HG02981 (cell line): Measurements from ENCODE around the gene LPCAT4.
"Not testable (repeated sequence)": the region's sequence is repeated elsewhere in the genome, so short reads cannot be mapped to it uniquely, and the experiment has no call there.

Source experiments
- ATAC-seq: cut with Tn5 transposase; IDR thresholded peaks from one replicate; pipeline ENCODE4 v1.9.1; 2021; ENCODE audit warnings: mild to moderate bottlenecking, moderate library complexity; ENCODE audit not compliant: unreplicated experiment

Gene LPCAT4, protein sequence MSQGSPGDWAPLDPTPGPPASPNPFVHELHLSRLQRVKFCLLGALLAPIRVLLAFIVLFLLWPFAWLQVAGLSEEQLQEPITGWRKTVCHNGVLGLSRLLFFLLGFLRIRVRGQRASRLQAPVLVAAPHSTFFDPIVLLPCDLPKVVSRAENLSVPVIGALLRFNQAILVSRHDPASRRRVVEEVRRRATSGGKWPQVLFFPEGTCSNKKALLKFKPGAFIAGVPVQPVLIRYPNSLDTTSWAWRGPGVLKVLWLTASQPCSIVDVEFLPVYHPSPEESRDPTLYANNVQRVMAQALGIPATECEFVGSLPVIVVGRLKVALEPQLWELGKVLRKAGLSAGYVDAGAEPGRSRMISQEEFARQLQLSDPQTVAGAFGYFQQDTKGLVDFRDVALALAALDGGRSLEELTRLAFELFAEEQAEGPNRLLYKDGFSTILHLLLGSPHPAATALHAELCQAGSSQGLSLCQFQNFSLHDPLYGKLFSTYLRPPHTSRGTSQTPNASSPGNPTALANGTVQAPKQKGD

DNA sequence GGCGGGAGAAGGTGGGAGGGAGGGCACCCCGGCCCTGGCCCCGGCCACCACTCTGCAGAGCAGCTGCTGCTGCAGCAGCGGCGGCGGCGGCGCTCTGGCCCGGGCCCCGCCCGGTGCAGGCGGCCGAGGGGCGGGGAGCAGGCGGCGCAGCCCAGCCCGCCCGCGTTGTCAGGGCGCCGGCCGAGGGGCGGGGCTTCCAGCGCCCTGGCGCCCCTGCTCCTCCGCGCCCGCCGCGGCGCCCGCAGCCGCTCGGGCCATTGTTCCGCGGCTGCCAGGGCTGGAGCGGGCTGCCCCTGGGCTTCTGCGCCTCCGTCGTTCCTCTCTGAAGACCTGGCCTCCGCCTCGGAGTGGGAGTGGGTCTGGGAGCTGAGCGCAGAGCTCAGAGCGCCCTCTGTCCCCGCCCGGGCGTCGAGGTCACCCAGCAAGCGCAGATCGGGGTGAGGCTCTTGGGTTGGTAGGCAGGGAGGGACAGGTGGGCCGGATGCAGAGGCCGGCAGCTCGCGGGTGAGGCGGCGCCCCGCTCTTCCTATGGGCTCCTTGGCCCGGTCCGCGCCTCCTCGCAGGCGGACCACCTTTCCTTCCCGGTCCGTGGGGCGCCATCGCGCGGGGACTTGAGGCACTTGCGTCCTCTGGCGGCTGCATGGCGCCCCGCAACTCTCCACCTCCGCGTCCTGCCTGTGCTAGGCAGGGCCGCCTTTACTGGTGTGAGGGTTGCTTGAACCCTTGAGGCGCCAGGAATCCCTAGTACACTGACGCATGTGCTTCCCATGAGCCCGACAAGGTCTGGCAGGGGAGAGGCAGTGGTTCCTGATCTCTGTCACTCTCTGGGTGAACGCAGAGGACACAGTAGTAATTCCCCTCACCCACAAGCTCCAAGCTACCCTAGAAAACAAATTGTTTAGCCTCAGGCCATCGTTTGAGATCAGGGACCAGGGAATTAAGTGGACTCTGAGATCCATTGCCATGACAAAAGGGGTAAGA lies at the start of gene LPCAT4:
Gene LPCAT4, minus strand, starts transcription at position 96 of the 981 bp plus-strand sequence. CDS start 96 bp downstream, outside the sequence.
- ATAC-seq: peak; percentile 82

DNA sequence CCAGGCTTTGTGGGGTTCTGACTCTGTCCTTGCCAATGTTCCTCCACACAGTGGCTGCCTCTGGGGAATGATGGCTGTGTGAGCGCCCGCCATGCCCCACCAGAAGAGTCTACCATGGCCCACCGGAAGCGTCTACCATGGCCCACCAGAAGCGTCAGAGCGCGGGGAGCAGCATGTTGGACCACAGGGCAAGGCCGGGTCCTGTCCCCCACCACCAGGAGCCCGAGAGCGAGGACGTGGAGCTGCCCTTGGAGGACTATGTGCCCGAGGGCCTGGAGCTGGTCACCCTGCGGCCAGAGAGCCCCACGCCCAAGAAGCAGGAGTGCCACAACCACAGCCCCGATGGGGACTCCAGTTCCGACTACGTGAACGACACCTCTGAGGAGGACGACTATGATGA lies 42.5 kb upstream of the LPCAT4 start:
- not testable (repeated sequence) for ATAC-seq

DNA sequence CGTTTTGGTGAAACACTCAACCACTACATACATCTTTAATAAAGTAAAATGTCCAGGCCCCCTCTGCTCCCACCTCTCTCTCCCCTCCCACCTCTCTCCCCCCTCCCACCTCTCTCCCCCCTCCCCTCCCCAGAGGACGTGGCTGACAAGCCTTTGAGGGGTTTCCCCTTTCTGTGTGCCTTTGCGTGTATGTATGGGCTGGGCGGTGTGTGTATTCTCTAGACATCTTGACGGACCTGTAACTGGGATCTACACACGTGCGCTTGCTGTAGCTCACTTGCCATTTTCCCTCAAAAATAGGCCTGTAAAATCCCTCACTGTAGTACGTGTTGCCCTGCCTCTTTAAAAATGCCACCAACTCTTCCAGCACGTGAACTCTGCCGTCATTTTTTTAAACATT lies 42.0 kb upstream of the LPCAT4 start:
- not testable (repeated sequence) for ATAC-seq

DNA sequence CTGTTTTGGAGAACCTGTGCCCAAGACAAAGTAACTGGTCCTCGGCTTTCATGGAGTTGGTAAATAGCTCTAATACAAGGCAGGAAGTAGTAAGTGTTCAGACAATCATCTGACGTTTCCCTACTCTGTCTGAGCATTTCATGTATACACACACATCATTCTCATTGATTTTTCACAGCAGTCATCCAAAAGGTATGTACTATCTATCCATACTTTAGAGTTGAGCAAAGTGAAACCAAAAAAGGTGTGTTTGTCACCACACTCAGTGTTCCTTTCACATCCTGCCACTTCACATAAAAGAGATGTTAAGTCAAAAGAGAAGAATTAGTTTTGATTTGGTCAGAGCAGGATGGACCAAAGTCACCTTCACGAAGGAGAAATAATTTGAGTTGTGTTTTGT lies 36.9 kb upstream of the LPCAT4 start:
- ATAC-seq: not testable (repeated sequence)

DNA sequence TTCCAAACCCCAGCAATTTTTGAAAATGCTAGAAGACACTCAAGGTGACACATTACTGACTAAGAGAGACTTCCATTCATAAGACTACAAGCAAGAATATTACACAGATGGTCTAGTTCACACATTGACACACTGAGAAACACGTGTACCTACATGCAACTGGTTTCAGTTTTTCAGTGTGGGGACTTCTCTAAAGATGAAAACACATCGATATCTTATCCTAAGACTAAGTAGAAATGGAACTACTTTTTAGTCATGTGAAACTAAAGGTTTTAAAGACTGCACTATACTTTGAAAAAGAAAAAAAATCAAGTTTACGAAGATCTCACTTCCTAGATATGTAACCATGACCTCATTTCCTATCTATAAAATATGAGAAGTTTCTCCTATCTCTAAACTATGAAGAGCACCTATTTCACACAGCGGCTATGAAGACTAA lies 36.2 kb upstream of the LPCAT4 start:
- ATAC-seq: not testable (repeated sequence)

DNA sequence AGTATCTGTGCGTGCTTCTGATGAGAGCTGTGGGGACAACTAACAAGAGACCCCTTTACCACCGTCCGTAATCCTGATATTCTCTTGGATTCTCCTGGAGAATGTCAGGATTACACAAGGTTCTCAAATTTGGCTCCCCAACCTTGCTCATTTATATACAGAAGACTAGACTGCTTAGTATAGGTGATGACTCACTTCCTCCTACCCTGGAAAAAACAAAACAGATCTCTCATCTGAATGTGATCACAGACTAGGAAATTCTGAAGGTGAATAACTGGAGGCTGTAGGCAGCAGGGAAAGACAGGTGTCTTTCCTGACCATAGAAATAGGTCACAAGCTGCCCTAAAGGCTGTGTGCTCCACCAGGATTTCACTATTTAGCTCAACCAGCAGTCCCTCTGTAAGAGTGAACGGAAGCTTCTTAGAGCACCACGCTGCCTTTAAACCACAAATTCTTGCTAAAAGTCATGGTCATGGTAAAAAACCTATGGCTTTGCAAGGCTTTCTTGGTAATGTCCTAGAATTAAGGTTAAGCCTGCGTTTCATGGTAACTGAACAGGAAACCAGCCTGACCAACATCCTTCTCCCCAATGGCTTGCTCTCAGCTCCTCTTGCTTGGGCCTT lies 30.8 kb upstream of the LPCAT4 start:
- ATAC-seq: not testable (repeated sequence)

DNA sequence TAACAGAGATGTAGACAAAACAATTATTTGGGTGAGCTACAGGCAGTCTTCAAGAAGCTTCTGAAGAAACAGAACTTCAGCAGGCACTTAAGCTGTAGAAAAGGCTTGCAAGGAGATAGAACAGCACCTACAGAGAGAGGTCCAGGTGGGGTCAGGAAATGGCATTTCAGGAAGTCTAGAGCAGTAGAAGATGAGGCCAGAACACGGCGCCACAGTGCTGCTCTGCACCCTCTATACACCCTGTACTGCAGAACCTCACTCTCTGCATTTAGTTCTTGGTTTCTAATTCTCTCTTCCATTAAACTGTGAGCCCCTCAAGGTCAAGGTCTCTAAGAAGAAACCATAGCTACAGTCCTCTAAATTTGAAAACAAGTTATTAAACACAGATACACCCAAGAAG lies 26.0 kb upstream of the LPCAT4 start:
- ATAC-seq: not testable (repeated sequence)

DNA sequence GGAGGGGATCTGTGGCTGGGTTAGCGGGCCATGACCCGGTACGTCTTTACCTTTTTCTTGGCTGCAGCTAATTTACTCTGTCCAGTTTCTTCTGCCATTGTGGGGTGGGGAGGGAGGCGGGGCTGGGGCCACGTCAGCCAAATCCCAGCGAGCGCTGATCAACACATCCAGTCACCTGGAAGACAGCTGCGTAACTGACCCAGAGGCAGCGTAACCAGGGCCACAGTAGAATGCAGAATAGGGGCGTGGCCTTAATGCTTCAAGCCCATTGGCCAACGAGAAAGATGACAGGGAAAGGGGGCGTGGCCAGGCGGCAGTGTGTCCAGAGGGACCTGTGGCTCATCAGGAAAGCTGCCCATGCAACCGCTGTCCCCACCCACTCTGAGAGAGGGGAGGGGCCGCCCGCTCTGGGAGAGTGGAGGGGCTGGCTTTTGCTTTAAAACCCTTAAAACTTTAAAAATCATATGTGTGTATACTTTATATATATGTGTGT lies 22.6 kb upstream of the LPCAT4 start:
- not testable (repeated sequence) for ATAC-seq

DNA sequence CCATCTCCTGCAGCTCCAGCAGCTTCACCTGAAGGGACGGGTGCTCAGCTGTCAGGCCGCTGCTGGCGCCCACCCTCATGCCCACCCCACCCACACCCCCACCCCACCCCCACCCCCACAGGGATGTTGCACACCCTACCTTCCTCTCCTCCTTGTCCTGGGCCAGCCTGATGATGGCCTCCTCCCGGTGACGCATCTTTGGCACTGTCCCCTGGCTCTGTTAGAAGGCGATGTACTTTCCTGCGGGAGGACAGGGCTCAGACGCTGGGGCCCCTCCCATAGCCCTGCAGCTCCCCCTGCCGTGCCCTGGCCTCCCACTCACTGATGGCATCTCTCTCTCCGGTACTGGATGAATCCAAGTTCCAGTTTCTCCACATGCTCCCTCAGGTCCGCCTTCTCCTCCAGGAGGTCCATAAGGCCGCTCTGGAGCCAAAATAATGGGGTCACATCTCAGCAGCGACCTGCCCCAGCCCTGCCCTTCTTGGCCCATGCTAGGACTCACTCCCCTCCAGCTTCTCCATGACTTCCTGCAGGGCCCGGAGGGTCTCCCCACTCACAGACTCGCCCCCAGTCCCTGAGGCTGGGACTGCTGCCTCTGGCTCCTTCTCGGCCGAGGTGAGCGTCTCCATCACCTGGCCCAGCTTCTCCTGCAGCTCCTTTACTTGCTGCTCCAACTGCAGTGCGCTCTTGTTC lies 15.0 kb upstream of the LPCAT4 start:
- not testable (repeated sequence) for ATAC-seq

DNA sequence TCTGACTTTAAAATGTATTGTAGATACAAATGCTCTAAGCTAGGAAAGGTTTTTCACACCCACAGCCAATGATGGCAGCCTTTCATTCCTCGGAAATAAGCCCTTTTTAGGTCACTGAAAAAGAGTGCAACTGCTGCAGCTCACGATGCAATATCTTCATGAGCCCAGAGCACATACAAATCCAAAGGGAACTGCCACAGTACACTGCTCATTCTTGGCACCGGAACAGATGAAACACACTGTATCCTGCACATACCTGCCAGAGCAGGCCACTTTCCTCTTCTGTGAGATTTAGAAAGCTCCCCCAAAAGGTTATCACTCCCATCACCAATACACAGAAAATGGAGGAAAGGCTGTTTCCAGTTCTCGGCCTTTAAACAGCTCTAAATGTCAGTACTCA lies 13.5 kb upstream of the LPCAT4 start:
- ATAC-seq: not testable (repeated sequence)

DNA sequence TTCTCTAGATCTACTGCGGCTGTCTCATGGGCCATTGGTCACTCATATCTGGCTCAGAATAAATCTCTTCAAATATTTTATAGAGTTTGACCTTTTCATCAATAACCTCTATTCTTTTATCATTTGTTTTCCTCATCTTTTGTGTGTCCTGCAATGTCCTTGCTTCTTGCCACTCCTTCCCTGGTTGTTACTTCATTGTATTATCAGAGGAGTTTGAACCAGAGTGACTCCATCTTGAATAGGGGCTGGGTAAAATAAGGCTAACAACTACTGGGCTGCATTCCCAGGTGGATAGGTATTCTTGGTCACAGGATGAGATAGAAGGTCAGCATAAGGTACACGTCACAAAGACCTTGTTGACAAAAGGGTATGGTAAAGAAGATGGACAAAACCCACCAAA lies 9.9 kb upstream of the LPCAT4 start:
- no peak for ATAC-seq

DNA sequence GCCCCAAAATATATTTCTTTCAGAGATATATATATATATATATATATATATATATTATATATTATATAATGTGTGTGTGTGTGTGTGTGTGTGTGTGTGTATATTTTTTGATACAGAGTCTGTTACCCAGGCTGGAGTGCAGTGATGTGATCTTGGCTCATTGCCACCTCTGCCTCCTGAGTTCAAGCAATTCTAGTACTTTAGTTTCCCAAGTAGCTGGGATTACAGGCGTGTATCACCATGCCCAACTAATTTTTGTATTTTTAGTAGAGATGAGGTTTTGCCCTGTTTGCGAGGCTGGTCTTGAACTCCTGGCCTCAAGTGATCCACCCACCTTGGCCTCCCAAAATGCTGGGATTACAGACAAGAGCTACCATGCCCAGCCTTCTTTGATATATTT lies 8.5 kb upstream of the LPCAT4 start:
- ATAC-seq: not testable (repeated sequence)

DNA sequence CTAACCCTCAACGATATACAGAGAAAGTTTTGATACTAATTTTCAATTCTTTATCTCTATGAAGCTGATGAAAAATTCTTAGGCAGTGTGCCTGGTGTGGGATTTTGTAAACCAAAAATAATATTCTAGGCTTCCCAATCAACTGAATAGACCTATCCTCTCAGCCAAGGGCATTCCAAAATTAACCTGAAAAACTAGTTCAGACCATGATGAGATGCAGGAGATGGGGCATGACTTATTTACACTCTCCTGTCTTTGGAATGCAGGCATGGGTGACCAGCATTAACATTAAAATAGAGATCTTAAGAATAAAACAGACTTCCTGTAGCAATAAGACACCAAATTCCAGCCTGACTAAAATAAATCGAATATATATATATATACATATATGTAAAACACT lies 7.8 kb upstream of the LPCAT4 start:
- ATAC-seq: no peak

DNA sequence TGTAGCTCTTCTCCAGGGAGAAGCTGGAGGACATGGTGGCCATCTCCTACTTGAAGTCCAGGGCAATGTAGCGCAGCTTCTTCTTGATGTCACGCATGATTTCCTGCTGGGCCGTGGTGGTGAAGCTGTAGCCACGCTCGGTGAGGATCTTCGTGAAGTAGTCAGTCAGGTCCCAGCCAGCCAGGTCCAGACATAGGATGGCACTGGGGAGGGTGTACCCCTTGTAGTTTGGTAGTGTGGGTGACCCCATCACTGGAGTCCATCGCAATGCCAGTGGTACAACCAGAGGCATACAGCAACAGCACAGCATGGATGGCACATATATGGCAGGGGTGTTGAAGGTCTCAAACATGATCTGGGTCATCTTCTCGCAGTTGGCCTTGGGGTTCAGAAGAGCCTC lies 7.0 kb upstream of the LPCAT4 start:
- no peak for ATAC-seq

DNA sequence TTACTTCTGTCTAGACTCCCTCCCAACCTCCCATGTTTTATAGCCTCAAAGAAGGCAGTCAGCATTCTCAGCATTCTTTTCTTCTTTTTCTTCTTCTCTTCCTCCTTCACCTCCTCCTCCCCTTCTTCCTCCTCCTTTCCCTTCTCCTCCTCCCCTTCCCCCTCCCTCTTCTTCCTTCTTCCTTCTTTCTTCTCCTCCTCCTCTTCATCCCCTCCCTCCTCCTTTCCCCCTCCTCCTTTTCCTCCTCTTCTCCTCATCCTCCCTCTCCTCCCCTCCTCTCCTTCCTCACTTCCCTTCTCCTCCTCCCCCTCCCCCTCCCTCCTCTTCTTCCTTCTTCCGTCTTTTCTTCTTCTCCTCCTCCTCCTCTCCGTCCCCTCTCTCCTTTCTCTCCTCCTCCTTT lies 3.6 kb upstream of the LPCAT4 start:
- ATAC-seq: no peak

DNA sequence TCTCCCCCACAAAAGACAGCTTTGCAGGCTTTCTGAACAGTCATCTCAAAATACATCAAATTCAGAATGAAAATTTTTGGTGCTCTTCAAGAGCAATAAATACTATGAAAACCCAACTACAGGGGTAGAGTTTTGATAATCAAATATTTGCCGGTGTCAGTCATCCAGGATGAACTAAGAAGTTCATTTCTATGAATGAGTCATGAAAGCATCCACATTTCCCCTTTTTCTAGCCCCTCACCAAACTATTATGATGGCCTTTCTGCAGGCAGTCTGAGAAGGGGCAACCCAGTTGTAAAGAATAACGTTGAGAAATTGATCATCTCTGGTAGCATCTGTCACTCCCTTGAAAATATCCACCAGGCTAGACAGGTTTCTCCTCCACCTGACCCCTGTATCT lies 3.1 kb upstream of the LPCAT4 start:
- ATAC-seq: no peak

DNA sequence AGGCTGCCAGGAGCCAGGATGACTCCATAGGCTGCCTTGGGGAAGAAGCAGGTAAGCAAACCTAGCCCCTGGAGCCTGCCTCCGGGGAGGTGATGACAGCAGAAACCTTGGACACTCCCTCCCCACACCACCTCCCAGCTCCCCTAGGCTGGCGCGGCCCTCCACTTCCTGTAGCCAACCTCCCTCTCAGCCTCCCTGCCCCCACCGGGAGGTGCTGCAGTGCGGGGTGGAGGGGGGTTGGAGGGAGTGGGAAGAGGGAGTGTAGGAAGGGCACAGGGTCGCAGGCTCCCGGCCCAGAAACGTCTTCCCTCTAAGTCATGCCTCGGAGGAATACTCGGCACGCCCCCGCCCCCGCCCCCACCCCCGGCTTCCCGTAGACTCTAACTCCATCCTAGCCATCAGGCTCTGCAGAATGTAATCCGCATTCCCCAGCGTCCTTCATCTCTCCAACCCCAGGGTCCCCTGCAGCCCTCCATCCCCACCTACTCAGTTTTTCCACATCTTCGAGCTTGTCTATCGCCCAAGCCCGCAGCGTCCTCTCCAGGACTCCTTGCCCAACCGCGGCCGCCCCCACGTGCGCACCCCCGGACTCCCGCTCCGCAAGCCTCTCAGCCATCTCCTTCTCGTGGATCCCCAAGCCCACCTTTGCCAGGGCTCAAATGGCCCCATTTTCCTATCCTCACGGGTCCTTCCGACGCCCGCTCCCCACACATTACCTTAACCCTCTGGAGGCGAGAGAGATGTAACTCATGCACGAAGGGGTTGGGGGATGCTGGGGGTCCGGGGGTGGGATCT lies 528 bp downstream of the LPCAT4 start:
- no peak for ATAC-seq

DNA sequence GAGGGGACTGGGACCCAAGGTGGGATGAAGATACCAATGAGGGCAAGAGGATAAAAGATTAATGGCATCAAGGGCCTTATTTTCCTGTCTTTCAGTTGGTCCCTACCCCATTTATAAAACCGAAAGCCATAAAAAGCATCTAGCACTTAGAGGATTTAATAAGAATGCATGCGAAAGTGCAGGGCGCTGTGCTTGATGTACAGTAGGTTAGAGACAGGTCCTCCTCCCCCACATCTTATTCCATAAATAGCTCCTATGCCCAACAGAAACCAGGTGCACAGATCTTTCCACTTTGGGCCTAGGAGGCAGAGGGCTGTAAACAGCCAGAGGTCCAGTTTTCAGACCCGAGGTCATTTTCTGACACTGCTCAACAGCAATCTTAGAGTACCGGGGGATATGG lies 1.2 kb downstream of the LPCAT4 start:
- ATAC-seq: no peak

DNA sequence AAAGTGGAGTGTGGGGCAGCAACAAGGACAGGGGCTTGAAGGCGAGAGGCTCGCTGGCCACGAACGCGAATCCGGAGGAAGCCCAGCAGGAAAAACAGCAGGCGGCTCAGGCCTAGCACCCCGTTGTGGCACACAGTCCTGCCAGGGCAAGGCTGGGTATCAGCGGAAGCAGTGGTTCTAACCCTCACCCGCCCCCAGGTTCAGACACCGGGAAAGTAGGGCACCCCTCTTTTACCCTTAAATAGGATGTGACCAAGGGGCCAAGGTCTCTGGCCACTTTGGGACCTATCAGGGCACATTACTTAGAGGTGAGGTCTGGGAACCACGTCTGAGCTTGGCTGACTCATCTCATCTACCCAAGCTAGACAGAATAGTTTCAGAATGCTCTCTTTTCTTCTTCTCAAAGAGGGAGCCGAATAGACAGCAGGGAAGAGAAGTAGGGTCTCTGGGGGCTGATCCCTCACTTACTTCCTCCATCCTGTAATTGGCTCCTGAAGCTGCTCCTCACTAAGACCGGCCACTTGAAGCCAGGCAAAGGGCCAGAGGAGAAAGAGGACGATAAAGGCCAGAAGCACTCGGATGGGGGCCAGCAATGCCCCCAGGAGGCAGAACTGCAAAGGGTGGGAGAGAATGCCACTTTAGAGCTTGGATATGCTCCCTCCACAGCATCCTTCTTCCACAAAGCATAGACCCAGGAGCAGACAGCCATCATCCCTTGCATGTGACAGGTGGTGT lies 1.7 kb downstream of the LPCAT4 start:
- no peak for ATAC-seq
